ENCODE results near the gene RCBTB2. TPM values are rescaled to one million over a fixed set of nuclear protein-coding genes. Genes with fewer than 3 reads are reported as not detected.

RCBTB2 gene
- total and polyA plus RNA-seq, 4 donors: 4.1 to 9.0 (median 5.4) TPM

DNA sequence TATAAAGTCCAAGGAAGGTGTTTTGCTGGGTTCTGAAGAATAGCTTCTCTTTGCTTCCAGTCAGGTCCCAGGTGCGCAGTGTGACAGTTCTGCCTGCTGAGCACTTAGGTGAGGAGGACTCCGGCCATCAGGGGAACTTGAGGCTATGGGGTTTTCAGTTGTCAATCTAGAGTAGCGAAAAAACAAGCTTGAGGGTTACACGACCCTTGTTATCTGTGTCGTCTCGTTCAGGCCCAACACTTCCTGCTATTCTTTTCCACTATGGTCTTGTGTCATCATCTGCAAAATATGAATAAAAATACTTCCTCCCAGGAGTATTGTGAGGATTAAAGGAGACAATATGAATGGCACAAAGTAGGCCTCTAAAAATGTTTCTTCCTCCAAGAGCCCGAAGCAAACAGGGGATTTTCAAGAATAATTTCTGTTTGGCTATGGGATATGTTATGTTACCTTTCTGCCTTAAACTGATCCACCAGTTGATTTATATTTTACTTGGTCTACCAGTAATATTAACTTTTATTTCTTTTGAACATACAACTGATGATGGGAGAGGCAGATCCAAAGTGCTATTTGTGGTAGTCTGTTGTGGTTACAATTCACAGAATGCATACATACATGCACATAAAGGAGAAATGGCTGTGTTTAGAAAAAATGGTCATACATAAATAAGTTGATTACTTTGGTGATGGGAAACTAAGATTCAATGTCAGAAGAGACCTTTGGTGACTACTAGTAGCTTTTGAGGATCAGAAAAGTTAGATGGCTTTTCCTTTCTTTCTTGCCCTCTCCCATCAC is 40.5 kb upstream of the RCBTB2 start:
- Histone ChIP-seq H3K27ac (ENCODE audit: low read depth in 1 of 2, low read length in 2 of 2) (peak overlapping the region; percentile 42 to 59), H3K4me1 (ENCODE audit: control insufficient read depth in 4 of 4, insufficient read depth in 4 of 4, low read length in 3 of 4) (no peaks in the 10 kb centered on the region), H3K4me3 (ENCODE audit: low read depth in 1 of 3, low read length in 3 of 3) (no peak overlapping the region), H3K36me3 (ENCODE audit: control insufficient read depth in 4 of 4, insufficient read depth in 3 of 4, low read depth in 1 of 4, low read length in 3 of 4) (no peaks in the 10 kb centered on the region), H3K27me3 (ENCODE audit: control insufficient read depth in 4 of 4, insufficient read depth in 4 of 4, low read length in 3 of 4) (no peaks in the 10 kb centered on the region), H3K9me3 (ENCODE audit: control insufficient read depth in 4 of 4, low read length in 3 of 4) (no peaks in the 10 kb centered on the region), H3K9ac (ENCODE audit: low read depth in 1 of 2, low read length in 2 of 2) (no peak overlapping the region)
- TF ChIP-seq TAF1 (conservative IDR thresholded peaks at IDR 0.05): no peak
- TF ChIP-seq HNF4G (IDR thresholded peaks at IDR 0.05): no peak
- peak; percentile 34 for TF ChIP-seq NR2F2 (IDR thresholded peaks at IDR 0.05)
- WGBS: 75% methylated on average over 7 of the region's 7 CpGs
- no peak for DNase-seq (ENCODE audit: low spot score)

DNA sequence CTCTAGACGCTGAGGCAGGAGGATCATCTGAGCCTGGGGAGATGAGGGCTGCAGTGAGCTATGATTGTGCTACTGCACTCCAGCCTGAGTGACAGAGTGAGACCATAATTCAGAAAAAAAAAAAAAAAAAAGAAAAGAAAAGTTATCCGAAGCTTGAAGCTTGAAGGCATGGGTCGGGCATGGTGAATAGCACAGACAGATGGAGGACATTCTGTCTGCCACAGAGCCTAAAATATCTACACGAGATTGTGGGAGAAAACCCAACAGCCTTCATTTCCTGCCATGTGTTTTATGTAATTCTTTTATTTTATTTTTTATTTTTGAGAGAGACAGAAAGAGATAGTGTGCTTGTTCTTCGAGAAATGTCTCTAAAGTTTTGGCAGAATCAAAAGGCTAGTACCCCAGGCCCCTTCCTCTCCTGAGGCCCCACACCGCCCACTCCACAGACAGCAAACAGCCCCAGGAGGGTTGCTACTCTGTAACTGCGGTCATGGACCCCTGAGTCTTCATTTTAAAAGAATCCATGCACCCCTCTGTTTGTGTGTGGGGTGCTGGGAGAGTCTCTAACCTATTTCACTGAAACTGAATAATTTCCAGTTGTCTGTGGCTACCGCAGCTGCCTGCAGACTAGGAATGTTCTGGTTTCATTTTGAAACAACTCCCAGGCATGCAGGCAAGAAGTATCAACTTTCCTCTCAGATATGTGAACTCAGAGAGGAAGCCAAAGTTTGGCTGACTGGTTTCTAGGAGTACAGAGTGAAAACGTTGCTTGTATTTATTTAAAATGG is 38.4 kb upstream of the RCBTB2 start:
- Histone ChIP-seq H3K36me3 (ENCODE audit: control insufficient read depth in 4 of 4, insufficient read depth in 3 of 4, low read depth in 1 of 4, low read length in 3 of 4) (no peaks in the 10 kb centered on the region), H3K9ac (ENCODE audit: low read depth in 1 of 2, low read length in 2 of 2) (peak overlapping the region in 1 of 2 donors; percentile 20), H3K27ac (ENCODE audit: low read depth in 1 of 2, low read length in 2 of 2) (peak overlapping the region; percentile 39 to 55), H3K27me3 (ENCODE audit: control insufficient read depth in 4 of 4, insufficient read depth in 4 of 4, low read length in 3 of 4) (no peaks in the 10 kb centered on the region), H3K9me3 (ENCODE audit: control insufficient read depth in 4 of 4, low read length in 3 of 4) (no peaks in the 10 kb centered on the region), H3K4me1 (ENCODE audit: control insufficient read depth in 4 of 4, insufficient read depth in 4 of 4, low read length in 3 of 4) (no peaks in the 10 kb centered on the region), H3K4me3 (ENCODE audit: low read depth in 1 of 3, low read length in 3 of 3) (no peak overlapping the region)
- TF ChIP-seq SP1 (IDR thresholded peaks at IDR 0.05) (peak; percentile 25), TAF1 (conservative IDR thresholded peaks at IDR 0.05) (no peak), HNF4A (conservative IDR thresholded peaks at IDR 0.05) (no peak), GABPA (IDR thresholded peaks at IDR 0.05 in 1 of 2, conservative IDR thresholded peaks at IDR 0.05 in 1 of 2) (no peak)
- TF ChIP-seq, protein P1, sequence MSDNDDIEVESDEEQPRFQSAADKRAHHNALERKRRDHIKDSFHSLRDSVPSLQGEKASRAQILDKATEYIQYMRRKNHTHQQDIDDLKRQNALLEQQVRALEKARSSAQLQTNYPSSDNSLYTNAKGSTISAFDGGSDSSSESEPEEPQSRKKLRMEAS (IDR thresholded peaks at IDR 0.05): no peak
- TF ChIP-seq, protein P2, sequence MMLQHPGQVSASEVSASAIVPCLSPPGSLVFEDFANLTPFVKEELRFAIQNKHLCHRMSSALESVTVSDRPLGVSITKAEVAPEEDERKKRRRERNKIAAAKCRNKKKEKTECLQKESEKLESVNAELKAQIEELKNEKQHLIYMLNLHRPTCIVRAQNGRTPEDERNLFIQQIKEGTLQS (IDR thresholded peaks at IDR 0.05): no peak
- TF ChIP-seq, protein P3, sequence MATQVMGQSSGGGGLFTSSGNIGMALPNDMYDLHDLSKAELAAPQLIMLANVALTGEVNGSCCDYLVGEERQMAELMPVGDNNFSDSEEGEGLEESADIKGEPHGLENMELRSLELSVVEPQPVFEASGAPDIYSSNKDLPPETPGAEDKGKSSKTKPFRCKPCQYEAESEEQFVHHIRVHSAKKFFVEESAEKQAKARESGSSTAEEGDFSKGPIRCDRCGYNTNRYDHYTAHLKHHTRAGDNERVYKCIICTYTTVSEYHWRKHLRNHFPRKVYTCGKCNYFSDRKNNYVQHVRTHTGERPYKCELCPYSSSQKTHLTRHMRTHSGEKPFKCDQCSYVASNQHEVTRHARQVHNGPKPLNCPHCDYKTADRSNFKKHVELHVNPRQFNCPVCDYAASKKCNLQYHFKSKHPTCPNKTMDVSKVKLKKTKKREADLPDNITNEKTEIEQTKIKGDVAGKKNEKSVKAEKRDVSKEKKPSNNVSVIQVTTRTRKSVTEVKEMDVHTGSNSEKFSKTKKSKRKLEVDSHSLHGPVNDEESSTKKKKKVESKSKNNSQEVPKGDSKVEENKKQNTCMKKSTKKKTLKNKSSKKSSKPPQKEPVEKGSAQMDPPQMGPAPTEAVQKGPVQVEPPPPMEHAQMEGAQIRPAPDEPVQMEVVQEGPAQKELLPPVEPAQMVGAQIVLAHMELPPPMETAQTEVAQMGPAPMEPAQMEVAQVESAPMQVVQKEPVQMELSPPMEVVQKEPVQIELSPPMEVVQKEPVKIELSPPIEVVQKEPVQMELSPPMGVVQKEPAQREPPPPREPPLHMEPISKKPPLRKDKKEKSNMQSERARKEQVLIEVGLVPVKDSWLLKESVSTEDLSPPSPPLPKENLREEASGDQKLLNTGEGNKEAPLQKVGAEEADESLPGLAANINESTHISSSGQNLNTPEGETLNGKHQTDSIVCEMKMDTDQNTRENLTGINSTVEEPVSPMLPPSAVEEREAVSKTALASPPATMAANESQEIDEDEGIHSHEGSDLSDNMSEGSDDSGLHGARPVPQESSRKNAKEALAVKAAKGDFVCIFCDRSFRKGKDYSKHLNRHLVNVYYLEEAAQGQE (IDR thresholded peaks at IDR 0.05): no peak
- DNase-seq (ENCODE audit: low spot score): no peak
- WGBS: 62% methylated on average over 9 of the region's 9 CpGs

DNA sequence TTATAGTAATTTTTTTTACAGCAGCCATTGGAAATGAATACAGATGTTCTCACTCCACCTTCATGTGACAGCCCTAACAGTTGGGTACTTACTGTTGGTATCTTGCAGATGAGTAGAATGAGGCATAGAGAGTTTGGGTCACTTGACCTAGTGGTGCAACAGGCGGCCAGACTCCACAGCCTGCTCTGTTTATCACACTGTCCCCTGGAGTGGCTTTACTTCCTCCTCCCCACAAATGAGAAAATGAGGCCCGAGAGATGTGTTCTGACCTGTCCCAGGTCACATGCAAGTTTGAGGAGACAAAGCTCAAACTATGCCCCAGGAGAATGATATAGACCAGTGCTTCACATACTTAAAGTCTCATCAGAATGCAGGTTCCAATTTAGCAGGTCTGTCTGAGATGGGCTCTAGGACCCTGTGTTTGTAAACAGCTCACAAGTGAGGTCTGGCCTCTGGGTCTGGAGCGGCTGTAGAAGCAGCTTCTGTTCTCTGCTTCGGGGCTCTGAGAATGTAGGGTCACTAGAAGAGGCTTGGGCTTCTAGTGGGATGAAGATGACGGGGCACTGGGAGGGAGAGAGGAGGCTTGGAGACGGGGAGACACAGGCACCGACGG is 37.4 kb upstream of the RCBTB2 start:
- no peaks in the 10 kb centered on the region for H3K27me3 ChIP-seq (ENCODE audit: control insufficient read depth in 4 of 4, insufficient read depth in 4 of 4, low read length in 3 of 4)
- no peaks in the 10 kb centered on the region for H3K36me3 ChIP-seq (ENCODE audit: control insufficient read depth in 4 of 4, insufficient read depth in 3 of 4, low read depth in 1 of 4, low read length in 3 of 4)
- no peak for TF ChIP-seq HNF4G (IDR thresholded peaks at IDR 0.05)
- TF ChIP-seq YY1 (IDR thresholded peaks at IDR 0.05): no peak
- TF ChIP-seq NR2F2 (IDR thresholded peaks at IDR 0.05): no peak
- TF ChIP-seq GABPA (IDR thresholded peaks at IDR 0.05 in 1 of 2, conservative IDR thresholded peaks at IDR 0.05 in 1 of 2): no peak
- no peak overlapping the region for H3K4me3 ChIP-seq (ENCODE audit: low read depth in 1 of 3, low read length in 3 of 3)
- H3K9ac ChIP-seq (ENCODE audit: low read depth in 1 of 2, low read length in 2 of 2): no peak overlapping the region
- H3K4me1 ChIP-seq (ENCODE audit: control insufficient read depth in 4 of 4, insufficient read depth in 4 of 4, low read length in 3 of 4): no peaks in the 10 kb centered on the region
- no peaks in the 10 kb centered on the region for H3K9me3 ChIP-seq (ENCODE audit: control insufficient read depth in 4 of 4, low read length in 3 of 4)
- DNase-seq (ENCODE audit: low spot score): no peak
- WGBS: 78% methylated on average over 8 of the region's 8 CpGs
- peak overlapping the region; percentile 13 to 43 for H3K27ac ChIP-seq (ENCODE audit: low read depth in 1 of 2, low read length in 2 of 2)
